ENCODE data around the gene DCXR. TPM values are rescaled to one million over a fixed set of nuclear protein-coding genes. Genes with fewer than 3 reads are reported as not detected.
A peak's percentile ranks its signal among the peaks of the same experiment; 100 is the strongest.

The DCXR gene
- total RNA-seq, 2 experiments from 2014 or later: 103 to 119 TPM

DNA sequence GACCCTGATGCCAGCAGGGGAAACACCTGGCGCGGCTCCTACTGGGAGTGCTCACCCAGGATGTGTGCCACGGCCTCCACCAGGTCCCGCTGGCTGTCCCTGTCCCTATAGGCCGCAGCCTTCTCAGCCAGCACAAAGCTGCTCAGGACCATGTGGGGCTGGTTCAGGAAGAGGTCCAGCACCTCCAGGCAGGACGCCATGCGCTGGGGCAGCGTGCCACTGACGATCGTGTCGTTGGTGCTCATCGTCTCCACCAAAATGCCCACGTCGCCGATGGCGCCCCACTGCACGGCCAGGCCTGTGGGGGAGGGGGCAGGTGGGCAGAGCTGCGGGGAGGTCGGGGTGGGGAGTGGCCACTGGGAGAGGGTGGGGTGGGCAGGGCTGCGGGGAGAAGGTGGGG, 44.0 kb upstream of the DCXR start:
- ChIA-PET CTCF (no interaction called here), POLR2A (no interaction called here)
- ATAC-seq (ENCODE audit: poor library complexity): no peak

DNA sequence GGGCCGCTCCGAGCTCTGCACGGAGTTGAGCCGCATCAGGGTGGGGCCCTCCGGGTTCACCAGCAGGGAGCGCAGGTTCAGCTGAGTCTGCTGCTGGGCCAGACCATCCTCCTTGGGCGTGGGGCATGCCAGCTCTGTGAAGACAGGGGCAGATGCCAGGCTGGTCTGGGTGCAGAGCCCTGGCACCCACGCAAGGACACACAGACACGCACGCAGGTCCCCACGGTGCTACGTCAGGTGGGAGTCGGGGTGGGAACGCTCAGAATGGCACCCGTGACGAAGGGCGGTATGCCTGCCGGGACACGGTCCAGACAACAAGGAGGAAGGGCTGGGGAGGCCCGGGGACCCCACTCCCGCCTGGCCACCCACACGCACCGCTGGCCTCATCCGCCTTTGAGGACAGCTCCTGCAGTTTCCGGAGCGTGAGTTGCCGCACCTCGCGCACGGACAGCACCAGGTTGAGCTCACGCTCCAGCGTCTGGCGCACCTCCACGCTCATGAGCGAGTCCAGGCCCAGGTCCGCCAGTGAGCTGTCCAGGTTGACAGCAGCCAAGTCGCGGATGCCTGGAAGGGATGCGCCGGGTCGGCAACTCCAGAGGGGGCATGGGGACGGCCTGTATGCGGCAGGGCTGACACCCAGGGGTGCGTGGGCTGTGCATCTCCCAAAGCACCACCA, 43.4 kb upstream of the DCXR start:
- H3K9me3 ChIP-seq (ENCODE audit: control insufficient read depth in 1 of 2, insufficient read depth in 1 of 2, low read length in 2 of 2): no peaks in the 10 kb centered on the region
- intact Hi-C loops (cut with DNase I, micrococcal nuclease): no loop called here
- H3K4me1 ChIP-seq (ENCODE audit: insufficient read depth, low read length): no peaks in the 10 kb centered on the region
- POLR2A ChIA-PET: no interaction called here
- H3K36me3 ChIP-seq (ENCODE audit: insufficient read depth, low read length): peaks cover 58% of the 10 kb centered on the region
- Mint-ChIP-seq H3K4me1 (ENCODE audit: low read depth) (no peaks in the 10 kb centered on the region), H3K27ac (no peak overlapping the region), H3K4me3 (no peak overlapping the region), H3K9me3 (no peaks in the 10 kb centered on the region), H3K36me3 (ENCODE audit: low read depth) (peaks cover 30% of the 10 kb centered on the region), H3K27me3 (no peaks in the 10 kb centered on the region)
- no peak overlapping the region for H3K4me3 ChIP-seq (ENCODE audit: low read length)
- no peak for ATAC-seq (ENCODE audit: poor library complexity)
- DNase-seq: peak in 1 of 14 experiments; percentile 0
- no peak for TF ChIP-seq CTCF (IDR thresholded peaks at IDR 0.05)
- H3K27me3 ChIP-seq (ENCODE audit: control insufficient read depth in 1 of 2, insufficient read depth in 2 of 2, low read length in 2 of 2): no peaks in the 10 kb centered on the region
- no peak overlapping the region for H3K27ac ChIP-seq (ENCODE audit: low read depth in 1 of 2, low read length in 2 of 2)
- CTCF ChIA-PET: no interaction called here

More for the DNA sequence above, 44.0 kb upstream of the DCXR start:
- intact Hi-C loops (cut with DNase I, micrococcal nuclease): no loop called here
- Mint-ChIP-seq H3K4me1 (ENCODE audit: low read depth) (no peaks in the 10 kb centered on the region), H3K27me3 (no peaks in the 10 kb centered on the region), H3K36me3 (ENCODE audit: low read depth) (peaks cover 30% of the 10 kb centered on the region), H3K27ac (no peak overlapping the region), H3K9me3 (no peaks in the 10 kb centered on the region), H3K4me3 (no peak overlapping the region)
- Histone ChIP-seq H3K4me1 (ENCODE audit: insufficient read depth, low read length) (no peaks in the 10 kb centered on the region), H3K4me3 (ENCODE audit: low read length) (no peak overlapping the region), H3K36me3 (ENCODE audit: insufficient read depth, low read length) (peaks cover 65% of the 10 kb centered on the region), H3K27me3 (ENCODE audit: control insufficient read depth in 1 of 2, insufficient read depth in 2 of 2, low read length in 2 of 2) (no peaks in the 10 kb centered on the region), H3K27ac (ENCODE audit: low read depth in 1 of 2, low read length in 2 of 2) (no peak overlapping the region), H3K9me3 (ENCODE audit: control insufficient read depth in 1 of 2, insufficient read depth in 1 of 2, low read length in 2 of 2) (no peaks in the 10 kb centered on the region)
- TF ChIP-seq CTCF (IDR thresholded peaks at IDR 0.05): no peak
- DNase-seq: no peak

DNA sequence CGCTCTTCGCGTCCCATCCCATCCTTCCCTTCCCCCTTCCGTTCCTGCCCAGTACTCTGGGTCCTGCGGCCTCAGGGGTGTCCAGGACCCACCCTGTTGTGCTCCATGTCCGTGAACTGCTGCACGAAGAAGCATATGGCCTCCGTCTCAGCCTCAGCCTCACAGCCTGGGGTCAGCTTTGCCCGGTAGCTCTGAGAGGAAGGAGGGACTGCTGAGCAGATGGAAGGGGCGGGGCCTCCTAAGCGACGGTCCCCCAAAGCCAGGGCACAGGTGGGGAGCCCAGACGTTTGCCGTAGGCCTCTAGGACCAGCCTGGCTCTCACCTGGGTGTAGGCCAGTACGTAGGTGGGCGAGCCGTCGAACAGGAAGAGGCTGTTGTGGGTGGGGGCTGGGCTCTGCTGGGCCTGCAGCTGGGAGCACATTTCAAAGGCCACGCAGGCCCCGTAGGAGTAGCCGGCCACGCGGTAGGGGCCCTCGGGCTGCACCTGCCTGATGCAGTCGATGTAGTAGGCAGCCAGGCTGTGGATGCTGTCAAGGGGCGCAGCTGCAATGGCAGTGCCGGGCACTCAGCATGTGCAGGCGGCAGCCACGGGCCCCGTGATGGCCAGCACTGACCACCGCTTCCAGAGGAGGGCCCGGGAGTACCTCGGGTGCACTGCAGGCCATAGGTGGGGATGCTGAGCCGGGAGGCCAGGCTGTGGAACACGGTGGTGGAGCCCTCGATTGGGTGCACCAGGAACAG, 42.7 kb upstream of the DCXR start:
- no peak overlapping the region for H3K27ac ChIP-seq (ENCODE audit: low read depth in 1 of 2, low read length in 2 of 2)
- no peaks in the 10 kb centered on the region for H3K27me3 Mint-ChIP-seq
- CTCF ChIA-PET: no interaction called here
- no peak overlapping the region for H3K4me3 Mint-ChIP-seq
- no peak for TF ChIP-seq CTCF (IDR thresholded peaks at IDR 0.05)
- H3K27ac Mint-ChIP-seq: no peak overlapping the region
- H3K4me3 ChIP-seq (ENCODE audit: low read length): no peak overlapping the region
- H3K9me3 ChIP-seq (ENCODE audit: control insufficient read depth in 1 of 2, insufficient read depth in 1 of 2, low read length in 2 of 2): no peaks in the 10 kb centered on the region
- no peaks in the 10 kb centered on the region for H3K27me3 ChIP-seq (ENCODE audit: control insufficient read depth in 1 of 2, insufficient read depth in 2 of 2, low read length in 2 of 2)
- H3K36me3 Mint-ChIP-seq (ENCODE audit: low read depth): peaks cover 30% of the 10 kb centered on the region
- no peaks in the 10 kb centered on the region for H3K4me1 ChIP-seq (ENCODE audit: insufficient read depth, low read length)
- DNase-seq (peak in 1 of 14 experiments; percentile 0), ATAC-seq (ENCODE audit: poor library complexity) (no peak)
- POLR2A ChIA-PET: no interaction called here
- no peaks in the 10 kb centered on the region for H3K9me3 Mint-ChIP-seq
- peaks cover 53% of the 10 kb centered on the region for H3K36me3 ChIP-seq (ENCODE audit: insufficient read depth, low read length)
- H3K4me1 Mint-ChIP-seq (ENCODE audit: low read depth): no peaks in the 10 kb centered on the region
- intact Hi-C loops (cut with DNase I, micrococcal nuclease): no loop called here
